ENCODE measurements around the gene FAM20C. TPM values are rescaled to one million over a fixed set of nuclear protein-coding genes. Genes with fewer than 3 reads are reported as not detected.

The FAM20C gene
- total and polyA plus RNA-seq, 3 experiments from 2014 or later: 3.2 to 3.6 TPM; not detected in 1

DNA sequence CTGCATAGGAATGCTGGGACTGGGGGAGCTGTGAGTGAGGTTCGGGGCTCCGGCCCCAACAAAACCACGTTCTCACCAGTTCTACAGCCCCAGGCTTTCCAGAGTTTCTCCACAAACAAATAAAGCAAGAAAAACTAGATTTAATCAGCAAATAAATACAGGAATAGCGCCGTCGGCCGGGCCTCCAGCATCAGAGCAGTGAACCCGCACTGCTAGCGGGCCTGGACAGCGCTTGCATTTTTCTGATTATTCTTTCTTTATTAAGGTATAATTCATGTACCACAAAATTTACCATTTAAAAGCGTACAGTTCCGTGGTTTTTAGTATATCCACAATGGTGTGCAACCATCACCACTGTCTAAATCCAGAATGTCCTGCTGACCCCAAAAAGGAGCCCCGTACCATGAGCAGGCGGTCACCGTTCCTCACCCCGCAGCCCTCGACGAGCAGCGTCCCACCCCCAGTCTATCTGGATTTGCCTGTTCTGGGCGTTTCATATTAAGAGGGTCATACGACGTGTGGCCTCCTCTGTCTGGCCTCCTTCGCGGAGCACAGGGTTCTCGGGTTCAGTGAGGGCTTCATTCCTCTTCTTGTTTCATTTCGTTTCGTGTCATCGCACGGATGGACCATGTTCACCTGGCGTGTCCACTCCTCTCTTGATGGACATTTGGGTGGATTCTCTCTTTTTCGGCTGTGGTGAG, 62.1 kb downstream of the FAM20C start:
- no peaks in the 10 kb centered on the region for H3K4me1 Mint-ChIP-seq
- peak in 1 of 5 donors; percentile 15 for DNase-seq
- no peaks in the 10 kb centered on the region for H3K9me3 Mint-ChIP-seq
- peaks cover 0 to 3% of the 10 kb centered on the region in 2 donors for H3K27me3 Mint-ChIP-seq
- H3K4me1 ChIP-seq (ENCODE audit: insufficient read depth, low read length): no peaks in the 10 kb centered on the region
- H3K27me3 ChIP-seq (ENCODE audit: insufficient read depth, low read length, poor library complexity, severe bottlenecking): no peaks in the 10 kb centered on the region
- ChIA-PET CTCF (no interaction called here), POLR2A (no interaction called here)
- H3K4me3 Mint-ChIP-seq: no peak overlapping the region
- no peak overlapping the region for H3K27ac Mint-ChIP-seq
- H3K36me3 ChIP-seq (ENCODE audit: insufficient read depth, low read length): no peaks in the 10 kb centered on the region
- H3K27ac ChIP-seq (ENCODE audit: low read depth, low read length): no peak overlapping the region
- H3K36me3 Mint-ChIP-seq: no peaks in the 10 kb centered on the region
- no peak overlapping the region for H3K4me3 ChIP-seq (ENCODE audit: low read length)
- no peaks in the 10 kb centered on the region for H3K9me3 ChIP-seq (ENCODE audit: low read length)

DNA sequence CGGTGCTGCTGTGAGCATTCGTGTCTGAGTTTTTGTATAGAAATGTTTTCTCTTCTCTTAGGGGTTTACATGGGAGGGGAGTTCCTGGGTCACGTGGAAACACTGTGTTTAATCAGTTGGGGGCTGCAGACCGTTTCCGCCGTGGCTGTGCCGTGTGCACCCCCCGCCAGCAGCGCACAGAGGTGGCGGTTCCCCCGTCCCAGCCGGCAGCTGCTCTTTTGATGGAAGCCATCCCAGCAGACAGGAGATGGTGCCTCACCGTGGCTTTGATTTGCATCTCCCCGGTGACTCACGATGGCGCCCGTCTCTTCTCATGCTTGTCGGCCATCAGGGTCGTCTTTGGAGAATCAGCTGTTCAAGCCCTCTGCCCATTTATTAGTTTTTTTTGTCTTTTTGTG, 62.7 kb downstream of the FAM20C start:
- Histone ChIP-seq H3K4me1 (ENCODE audit: insufficient read depth, low read length) (no peaks in the 10 kb centered on the region), H3K9me3 (ENCODE audit: low read length) (no peaks in the 10 kb centered on the region), H3K36me3 (ENCODE audit: insufficient read depth, low read length) (no peaks in the 10 kb centered on the region), H3K27me3 (ENCODE audit: insufficient read depth, low read length, poor library complexity, severe bottlenecking) (no peaks in the 10 kb centered on the region), H3K4me3 (ENCODE audit: low read length) (no peak overlapping the region), H3K27ac (ENCODE audit: low read depth, low read length) (no peak overlapping the region)
- Mint-ChIP-seq H3K9me3 (no peaks in the 10 kb centered on the region), H3K4me3 (no peak overlapping the region), H3K4me1 (no peaks in the 10 kb centered on the region), H3K27me3 (peaks cover 0 to 3% of the 10 kb centered on the region in 2 donors), H3K27ac (no peak overlapping the region), H3K36me3 (no peaks in the 10 kb centered on the region)
- peak in 1 of 5 donors; percentile 20 for DNase-seq
- POLR2A ChIA-PET: no interaction called here
- CTCF ChIA-PET: no interaction called here

DNA sequence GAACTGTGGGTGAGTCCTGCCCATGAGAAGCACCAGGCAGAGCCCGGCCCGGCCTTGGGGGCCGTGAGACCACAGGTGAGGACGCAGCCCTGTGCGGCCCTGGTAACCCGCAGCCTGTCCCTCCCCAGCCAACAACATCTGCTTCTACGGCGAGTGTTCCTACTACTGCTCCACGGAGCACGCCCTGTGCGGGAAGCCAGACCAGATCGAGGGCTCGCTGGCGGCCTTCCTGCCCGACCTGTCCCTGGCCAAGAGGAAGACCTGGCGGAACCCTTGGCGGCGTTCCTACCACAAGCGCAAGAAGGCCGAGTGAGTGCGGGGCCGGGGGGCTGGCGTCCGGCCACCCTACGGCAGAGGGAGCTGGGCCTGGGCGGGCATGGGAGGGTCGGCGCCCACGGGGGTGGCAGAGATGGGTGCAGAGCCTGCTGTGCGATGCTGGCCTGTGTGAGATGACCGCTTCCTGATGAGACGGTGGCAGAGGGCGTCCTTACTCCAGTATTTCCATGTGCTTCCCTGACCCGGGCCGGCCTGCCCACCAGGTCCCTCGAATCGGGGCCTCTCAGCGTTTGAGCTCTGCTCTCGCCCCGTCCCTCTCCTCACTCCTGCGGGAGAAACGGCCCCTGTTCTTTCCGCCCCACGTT, 63.5 kb downstream of the FAM20C start:
- H3K4me1 ChIP-seq (ENCODE audit: insufficient read depth, low read length): no peaks in the 10 kb centered on the region
- no peak overlapping the region for H3K27ac ChIP-seq (ENCODE audit: low read depth, low read length)
- no peaks in the 10 kb centered on the region for H3K27me3 ChIP-seq (ENCODE audit: insufficient read depth, low read length, poor library complexity, severe bottlenecking)
- Mint-ChIP-seq H3K4me3 (no peak overlapping the region), H3K9me3 (no peaks in the 10 kb centered on the region), H3K27me3 (no peaks in the 10 kb centered on the region), H3K27ac (no peak overlapping the region), H3K4me1 (no peaks in the 10 kb centered on the region), H3K36me3 (no peaks in the 10 kb centered on the region)
- ChIA-PET CTCF (no interaction called here), POLR2A (no interaction called here)
- H3K9me3 ChIP-seq (ENCODE audit: low read length): no peaks in the 10 kb centered on the region
- H3K4me3 ChIP-seq (ENCODE audit: low read length): no peak overlapping the region
- peak in 1 of 5 donors; percentile 29 for DNase-seq
- H3K36me3 ChIP-seq (ENCODE audit: insufficient read depth, low read length): no peaks in the 10 kb centered on the region

DNA sequence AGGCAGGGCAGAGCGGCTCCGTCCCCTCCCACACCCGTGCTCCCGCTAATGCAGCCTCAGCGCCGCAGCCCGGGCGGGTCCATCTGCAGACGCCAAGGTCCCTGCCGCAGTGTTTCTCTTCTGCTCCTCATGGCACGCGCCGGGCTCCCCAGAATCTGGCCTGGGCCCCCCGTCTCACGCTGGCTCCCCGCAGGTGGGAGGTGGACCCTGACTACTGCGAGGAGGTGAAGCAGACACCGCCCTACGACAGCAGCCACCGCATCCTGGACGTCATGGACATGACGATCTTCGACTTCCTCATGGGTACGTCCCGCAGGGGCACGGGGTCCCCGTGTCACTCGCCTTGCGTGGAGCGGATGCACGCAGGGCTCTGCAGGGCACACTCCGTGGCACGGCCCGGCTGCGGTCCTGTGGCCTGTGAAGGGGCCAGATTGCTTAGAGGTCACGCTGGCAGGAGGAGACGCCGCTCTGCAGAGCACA, 64.1 kb downstream of the FAM20C start:
- no peak overlapping the region for H3K27ac ChIP-seq (ENCODE audit: low read depth, low read length)
- no peaks in the 10 kb centered on the region for H3K27me3 ChIP-seq (ENCODE audit: insufficient read depth, low read length, poor library complexity, severe bottlenecking)
- DNase-seq: peak in 1 of 5 donors; percentile 32
- no peaks in the 10 kb centered on the region for H3K9me3 ChIP-seq (ENCODE audit: low read length)
- H3K36me3 Mint-ChIP-seq: no peaks in the 10 kb centered on the region
- POLR2A ChIA-PET: no interaction called here
- no peaks in the 10 kb centered on the region for H3K36me3 ChIP-seq (ENCODE audit: insufficient read depth, low read length)
- no peak overlapping the region for H3K27ac Mint-ChIP-seq
- H3K27me3 Mint-ChIP-seq: no peaks in the 10 kb centered on the region
- no peak overlapping the region for H3K4me3 Mint-ChIP-seq
- no peaks in the 10 kb centered on the region for H3K4me1 ChIP-seq (ENCODE audit: insufficient read depth, low read length)
- H3K4me1 Mint-ChIP-seq: no peaks in the 10 kb centered on the region
- H3K9me3 Mint-ChIP-seq: no peaks in the 10 kb centered on the region
- no peak overlapping the region for H3K4me3 ChIP-seq (ENCODE audit: low read length)
- CTCF ChIA-PET: no interaction called here

DNA sequence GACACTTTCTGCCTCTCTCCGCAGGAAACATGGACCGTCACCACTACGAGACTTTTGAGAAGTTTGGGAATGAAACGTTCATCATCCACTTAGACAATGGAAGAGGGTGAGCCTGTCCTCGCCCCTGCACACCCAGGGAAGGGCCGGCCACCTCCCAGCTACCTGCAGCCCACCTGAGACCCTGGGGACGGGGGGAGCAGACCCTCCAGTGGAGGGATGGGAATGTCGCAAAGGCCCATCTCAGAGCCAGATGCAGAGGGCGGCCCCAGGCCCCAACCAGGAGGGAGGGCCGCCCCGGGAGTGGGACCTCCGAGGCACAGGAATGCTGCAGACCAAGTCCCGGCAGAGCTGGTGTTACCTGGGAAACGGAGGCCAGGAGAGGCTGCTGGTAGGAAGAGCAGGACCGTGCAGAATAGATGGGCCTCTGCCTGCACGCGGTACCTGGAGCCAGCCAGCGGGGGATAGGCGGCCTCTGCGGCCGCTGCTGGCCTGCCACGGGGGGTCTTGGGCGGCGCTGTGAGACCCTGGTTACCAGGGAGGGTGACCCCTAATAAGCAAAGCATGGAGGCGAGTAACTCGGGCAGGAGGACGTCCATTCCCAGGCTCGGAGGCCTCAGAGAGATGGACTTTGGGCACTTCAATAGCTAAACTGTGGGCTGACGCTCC, 64.7 kb downstream of the FAM20C start:
- no peaks in the 10 kb centered on the region for H3K9me3 ChIP-seq (ENCODE audit: low read length)
- ChIA-PET CTCF (no interaction called here), POLR2A (no interaction called here)
- H3K27ac Mint-ChIP-seq: no peak overlapping the region
- no peak overlapping the region for H3K27ac ChIP-seq (ENCODE audit: low read depth, low read length)
- H3K4me1 ChIP-seq (ENCODE audit: insufficient read depth, low read length): no peaks in the 10 kb centered on the region
- no peaks in the 10 kb centered on the region for H3K27me3 Mint-ChIP-seq
- H3K36me3 ChIP-seq (ENCODE audit: insufficient read depth, low read length): no peaks in the 10 kb centered on the region
- no peaks in the 10 kb centered on the region for H3K36me3 Mint-ChIP-seq
- no peak overlapping the region for H3K4me3 ChIP-seq (ENCODE audit: low read length)
- H3K4me1 Mint-ChIP-seq: no peaks in the 10 kb centered on the region
- H3K27me3 ChIP-seq (ENCODE audit: insufficient read depth, low read length, poor library complexity, severe bottlenecking): no peaks in the 10 kb centered on the region
- no peaks in the 10 kb centered on the region for H3K9me3 Mint-ChIP-seq
- H3K4me3 Mint-ChIP-seq: no peak overlapping the region
- DNase-seq: peak in 1 of 5 donors; percentile 22

DNA sequence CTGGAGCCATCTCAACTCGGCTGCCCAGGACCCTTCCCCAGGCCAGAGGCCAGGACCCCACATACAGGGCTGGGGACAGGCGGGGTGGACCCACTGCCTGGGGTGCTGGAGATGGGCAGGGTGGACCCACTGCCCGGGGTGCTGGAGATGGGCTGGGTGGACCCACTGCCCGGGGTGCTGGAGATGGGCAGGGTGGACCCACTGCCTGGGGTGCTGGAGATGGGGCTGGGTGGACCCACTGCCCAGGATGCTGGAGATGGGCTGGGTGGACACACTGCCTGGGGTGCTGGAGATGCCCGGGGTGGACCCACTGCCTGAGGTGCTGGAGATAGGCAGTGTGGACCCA, 65.2 kb downstream of the FAM20C start:
- Histone ChIP-seq H3K9me3 (ENCODE audit: low read length) (no peaks in the 10 kb centered on the region), H3K27ac (ENCODE audit: low read depth, low read length) (no peak overlapping the region), H3K36me3 (ENCODE audit: insufficient read depth, low read length) (no peaks in the 10 kb centered on the region), H3K27me3 (ENCODE audit: insufficient read depth, low read length, poor library complexity, severe bottlenecking) (no peaks in the 10 kb centered on the region), H3K4me1 (ENCODE audit: insufficient read depth, low read length) (no peaks in the 10 kb centered on the region), H3K4me3 (ENCODE audit: low read length) (no peak overlapping the region)
- Mint-ChIP-seq H3K27me3 (no peaks in the 10 kb centered on the region), H3K9me3 (peaks cover 0 to 4% (median 2%) of the 10 kb centered on the region in 5 donors), H3K4me1 (peaks cover 3 to 4% (median 3%) of the 10 kb centered on the region in 3 donors), H3K4me3 (no peak overlapping the region), H3K27ac (no peak overlapping the region), H3K36me3 (no peaks in the 10 kb centered on the region)
- DNase-seq: peak in 1 of 5 donors; percentile 35
- CTCF ChIA-PET: no interaction called here
- POLR2A ChIA-PET: no interaction called here

DNA sequence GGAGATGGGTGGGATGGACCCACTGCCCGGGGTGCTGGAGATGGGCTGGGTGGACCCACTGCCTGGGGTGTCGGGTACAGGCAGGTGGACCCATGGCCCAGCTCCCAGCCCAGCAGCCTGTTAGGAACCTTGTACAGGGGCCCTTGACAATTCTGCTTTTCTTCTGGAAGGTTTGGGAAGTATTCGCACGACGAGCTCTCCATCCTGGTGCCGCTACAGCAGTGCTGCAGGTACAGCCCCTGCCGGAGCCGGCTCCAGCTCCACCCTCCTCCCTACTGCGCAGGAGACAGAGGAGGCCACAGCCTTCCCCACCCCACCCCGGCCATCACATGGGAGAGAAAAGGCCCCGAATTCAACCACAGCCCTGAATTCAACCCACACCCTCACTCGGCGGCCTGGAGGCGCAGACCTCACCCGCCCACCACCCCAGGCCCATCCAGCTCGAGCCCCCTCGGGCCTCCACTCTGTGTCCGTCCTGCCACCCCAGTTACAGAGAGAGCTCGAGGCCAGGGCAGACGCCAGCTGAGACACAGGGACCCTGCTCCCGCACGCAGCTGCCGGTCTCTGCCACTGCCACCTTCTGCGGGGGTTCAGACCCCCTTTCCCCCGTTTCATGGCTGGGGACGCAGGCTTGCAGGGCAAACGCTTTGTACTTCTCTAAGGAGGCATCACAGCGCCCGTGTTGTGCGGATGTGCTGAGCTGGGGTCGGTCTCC, 66.3 kb downstream of the FAM20C start:
- no peaks in the 10 kb centered on the region for H3K9me3 ChIP-seq (ENCODE audit: low read length)
- Mint-ChIP-seq H3K9me3 (peaks cover 0 to 4% (median 2%) of the 10 kb centered on the region in 5 donors), H3K36me3 (no peaks in the 10 kb centered on the region), H3K4me3 (no peak overlapping the region), H3K27ac (no peak overlapping the region), H3K27me3 (no peaks in the 10 kb centered on the region), H3K4me1 (peaks cover 3 to 4% (median 3%) of the 10 kb centered on the region in 3 donors)
- POLR2A ChIA-PET: no interaction called here
- H3K4me1 ChIP-seq (ENCODE audit: insufficient read depth, low read length): no peaks in the 10 kb centered on the region
- H3K36me3 ChIP-seq (ENCODE audit: insufficient read depth, low read length): no peaks in the 10 kb centered on the region
- H3K4me3 ChIP-seq (ENCODE audit: low read length): no peak overlapping the region
- no peak overlapping the region for H3K27ac ChIP-seq (ENCODE audit: low read depth, low read length)
- peak in 1 of 5 donors; percentile 37 for DNase-seq
- H3K27me3 ChIP-seq (ENCODE audit: insufficient read depth, low read length, poor library complexity, severe bottlenecking): no peaks in the 10 kb centered on the region
- CTCF ChIA-PET: no interaction called here

DNA sequence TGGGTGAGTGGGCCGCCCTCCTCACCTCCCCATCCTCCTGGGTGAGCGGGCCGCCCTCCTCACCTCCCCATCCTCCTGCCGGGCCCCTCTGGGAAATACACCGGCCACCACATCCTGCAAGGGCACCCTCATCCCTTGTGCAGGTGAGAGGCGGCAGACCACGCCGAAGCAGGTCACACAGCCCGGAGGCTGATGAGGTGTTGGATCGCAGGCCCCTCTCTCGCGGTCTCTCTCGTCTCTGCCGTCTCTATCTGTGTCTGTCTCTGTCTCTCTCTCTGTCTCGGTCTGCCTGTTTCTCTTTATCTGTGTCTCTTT, 66.8 kb downstream of the FAM20C start:
- DNase-seq: no peak
- H3K4me3 Mint-ChIP-seq: no peak overlapping the region
- Histone ChIP-seq H3K4me1 (ENCODE audit: insufficient read depth, low read length) (no peaks in the 10 kb centered on the region), H3K9me3 (ENCODE audit: low read length) (no peaks in the 10 kb centered on the region), H3K27ac (ENCODE audit: low read depth, low read length) (no peak overlapping the region), H3K36me3 (ENCODE audit: insufficient read depth, low read length) (no peaks in the 10 kb centered on the region), H3K27me3 (ENCODE audit: insufficient read depth, low read length, poor library complexity, severe bottlenecking) (no peaks in the 10 kb centered on the region), H3K4me3 (ENCODE audit: low read length) (no peak overlapping the region)
- H3K27ac Mint-ChIP-seq: peak overlapping the region in 1 of 8 donors; percentile 4
- CTCF ChIA-PET: no interaction called here
- POLR2A ChIA-PET: no interaction called here
- H3K4me1 Mint-ChIP-seq: peaks cover 3 to 4% (median 3%) of the 10 kb centered on the region in 3 donors
- no peaks in the 10 kb centered on the region for H3K27me3 Mint-ChIP-seq
- peaks cover 0 to 4% (median 2%) of the 10 kb centered on the region in 5 donors for H3K9me3 Mint-ChIP-seq
- H3K36me3 Mint-ChIP-seq: no peaks in the 10 kb centered on the region
